ENCODE data around the gene SLC13A2. TPM values are rescaled to one million over a fixed set of nuclear protein-coding genes. Genes with fewer than 3 reads are reported as not detected.
"Not testable (repeated sequence)": the region's sequence is repeated elsewhere in the genome, so short reads cannot be mapped to it uniquely, and the experiment has no call there.

The SLC13A2 gene
- total RNA-seq, 1 experiment from 2014 or later = not detected

- no peak overlapping the region for H2AFZ ChIP-seq (ENCODE audit: low read depth, low read length, poor library complexity, severe bottlenecking)
- ChIA-PET RAD21 (ENCODE audit: low non-redundant PET in 1 of 2, low total read pairs in 2 of 2, uncharacterized antibody in 2 of 2, unreplicated experiment in 2 of 2) (no interaction called here), POLR2A (no interaction called here), CTCF (no interaction called here)
- intact Hi-C loops (cut with micrococcal nuclease) = no loop called here
- H3K9me2 ChIP-seq (ENCODE audit: insufficient read depth) = no peaks in the 10 kb centered on the region
- H3K9me3 ChIP-seq (ENCODE audit: control insufficient read depth in 1 of 2, insufficient read depth in 1 of 2, low read depth in 1 of 2, low read length in 2 of 2) = no peaks in the 10 kb centered on the region
- H3K27ac ChIP-seq (ENCODE audit: low read depth, low read length) = no peak overlapping the region
- DNase-seq (ENCODE audit: low read depth, low spot score) = no peak
- no peak for ATAC-seq
- H4K20me1 ChIP-seq (ENCODE audit: insufficient read depth) = no peaks in the 10 kb centered on the region
- H3K9ac ChIP-seq (ENCODE audit: low read length) = no peak overlapping the region
- TF ChIP-seq POLR2A (IDR thresholded peaks at IDR 0.05; ENCODE audit: borderline replicate concordance, extremely low read depth, insufficient read depth, insufficient read length) (no peak), FOSL1 (IDR thresholded peaks at IDR 0.05; ENCODE audit: low read depth) (no peak), ZNF274 (IDR thresholded peaks at IDR 0.05; ENCODE audit: low read depth, low read length) (no peak)
- H3K4me2 ChIP-seq (ENCODE audit: low read length) = no peak overlapping the region
- no peaks in the 10 kb centered on the region for H3K4me1 ChIP-seq (ENCODE audit: control insufficient read depth in 1 of 2, insufficient read depth in 2 of 2, low read length in 2 of 2)
- no TSS peak for BruUV-seq (replicated peaks)
- no peaks in the 10 kb centered on the region for H3K36me3 ChIP-seq (ENCODE audit: control insufficient read depth in 1 of 2, insufficient read depth in 2 of 2, low read length in 2 of 2)
- H3K79me2 ChIP-seq (ENCODE audit: insufficient read depth, low read length) = no peaks in the 10 kb centered on the region
- H3K27me3 ChIP-seq (ENCODE audit: insufficient read depth, low read length) = peaks cover 42% of the 10 kb centered on the region
- H3K4me3 ChIP-seq (replicated peaks in 1 of 2; ENCODE audit: low read depth in 1 of 2, low read length in 2 of 2) = no peak overlapping the region
Observed at GRCh38 chr17:28467456-28468025, 5.9 kb upstream of the SLC13A2 start.

GRCh38 chr17:28468033-28468735, 5.3 kb upstream of the SLC13A2 start:
- intact Hi-C loops (cut with micrococcal nuclease); H3K27ac ChIP-seq (ENCODE audit: low read depth, low read length); POLR2A ChIA-PET; H3K4me1 ChIP-seq (ENCODE audit: control insufficient read depth in 1 of 2, insufficient read depth in 2 of 2, low read length in 2 of 2); H3K4me2 ChIP-seq (ENCODE audit: low read length); H3K9me2 ChIP-seq (ENCODE audit: insufficient read depth); H3K9ac ChIP-seq (ENCODE audit: low read length); BruUV-seq (replicated peaks); CTCF ChIA-PET; H3K79me2 ChIP-seq (ENCODE audit: insufficient read depth, low read length); RAD21 ChIA-PET (ENCODE audit: low non-redundant PET in 1 of 2, low total read pairs in 2 of 2, uncharacterized antibody in 2 of 2, unreplicated experiment in 2 of 2); ATAC-seq; H3K36me3 ChIP-seq (ENCODE audit: control insufficient read depth in 1 of 2, insufficient read depth in 2 of 2, low read length in 2 of 2); H4K20me1 ChIP-seq (ENCODE audit: insufficient read depth); DNase-seq (ENCODE audit: low read depth, low spot score); H3K9me3 ChIP-seq (ENCODE audit: control insufficient read depth in 1 of 2, insufficient read depth in 1 of 2, low read depth in 1 of 2, low read length in 2 of 2); H2AFZ ChIP-seq (ENCODE audit: low read depth, low read length, poor library complexity, severe bottlenecking); H3K4me3 ChIP-seq (replicated peaks in 1 of 2; ENCODE audit: low read depth in 1 of 2, low read length in 2 of 2): not testable (repeated sequence)
- peaks cover 42% of the 10 kb centered on the region for H3K27me3 ChIP-seq (ENCODE audit: insufficient read depth, low read length)

Measured in HCT116 (cell line).